Adrenal gland (tissue), 12 donors: Measurements from ENCODE around the gene MROH7. TPM values are rescaled to one million over a fixed set of nuclear protein-coding genes. Genes with fewer than 3 reads are reported as not detected.

ENCODE experiments used
- DNase-seq, 7 donors: peaks; one replicate each; pipeline ENCODE4 v3.0.0-alpha.2; 2019 to 2020
- H3K27ac ChIP-seq, 5 donors: fragments of 200-600 bp; sonication (generic) in 4 of 5; 1 replicate in 3 of 5; 2 replicates in 2 of 5; pipeline versions ENCODE4 v1.5.1 to v1.8.0; 2016 to 2020; ENCODE audit warnings: mild to moderate bottlenecking in 1 of 5
- H3K27me3 ChIP-seq: fragments of 200-600 bp; 2 replicates; pipeline ENCODE4 v1.8.0; 2021
- H3K36me3 ChIP-seq, 2 donors: fragments of 200-600 bp; replicated peaks in 1 of 2; 1 replicate in 1 of 2; 2 replicates in 1 of 2; pipeline versions ENCODE4 v1.5.1 to v1.8.0; 2018 to 2022
- H3K4me1 ChIP-seq, 2 donors: fragments of 200-600 bp; replicated peaks in 1 of 2; 1 replicate in 1 of 2; 2 replicates in 1 of 2; pipeline versions ENCODE4 v1.5.1 to v1.8.0; 2018 to 2021
- H3K4me3 ChIP-seq, 4 donors: fragments of 200-600 bp; sonication (generic) in 3 of 4; one replicate each; pipeline ENCODE4 v1.5.1; 2016 to 2018
- H3K9me3 ChIP-seq, 3 donors: fragments of 200-600 bp; sonication (generic) in 1 of 3; replicated peaks in 1 of 3; 1 replicate in 2 of 3; 2 replicates in 1 of 3; pipeline versions ENCODE4 v1.5.1 to v1.8.0; 2016 to 2021
- CTCF ChIP-seq, 6 experiments: fragments of 450-650 bp in 4 of 6; fragments of 200-600 bp in 2 of 6; sonication (generic) in 1 of 6; IDR thresholded peaks; 1 replicate in 5 of 6; 2 replicates in 1 of 6; pipeline versions ENCODE4 v1.5.1 to v1.8.0; 2016 to 2021; ENCODE audit warnings: antibody characterized with exemption in 6 of 6, mild to moderate bottlenecking in 2 of 6, moderate library complexity in 1 of 6
- POLR2A ChIP-seq, 2 donors: fragments of 450-650 bp; IDR thresholded peaks; one replicate each; pipeline ENCODE4 v1.6.1; 2017; ENCODE audit warnings: antibody characterized with exemption in 2 of 2, mild to moderate bottlenecking in 2 of 2, moderate library complexity in 1 of 2
- WGBS, 4 donors: extraction: QIAGEN DNeasy Blood & Tissue Kit in 2 of 4; methylation state at CpG; one replicate each; pipeline versions ENCODE4 v1.1.5 to v1.1.7; 2013 to 2017; 5-methylcytosine and 5-hydroxymethylcytosine counted together
- intact Hi-C, 2 donors: fragments of 100-400 bp; cut with DNase I; formaldehyde crosslinking; loops; one replicate each; pipeline versions ENCODE4 v1.14.1 to v1.15.0; 2022 to 2023
- polyA plus RNA-seq, 3 donors: library from polyadenylated mRNA; stranded (reverse); fragments of 200-250 nt in 2 of 3; fragments of 350-450 nt in 1 of 3; fragmentation: Illumina TruSeq in 1 of 3; extraction: RNeasy Lipid Tissue Mini Kit (QIAGEN cat#74804) in 1 of 3; gene quantifications; one replicate each; pipeline ENCODE4 v1.2.3, GENCODE V29; 2013 to 2014
- total RNA-seq, 9 donors: library from RNA; depleted of rRNA in 4 of 9; stranded (reverse); fragments of >200 nt in 4 of 9; fragments of 120-200 nt in 1 of 9; fragmentation: NEBNext Ultra II Directional in 1 of 9; extraction: Animal tissue kit (Norgen Biotek cat#: 25700) in 1 of 9; gene quantifications; one replicate each; pipeline versions ENCODE4 v1.1.0 to v1.2.4, GENCODE V29; 2013 to 2023
- donor health status: healthy with polysubstance abuse.
- donor health status: Bipolar disorder and iron deficiency.
- donor health status: DM: yes; HTN: yes; CAD: no.
- donor health status: DM: no; HTN: no; CAD: no.
- donor health status: DM: no; HTN: no; CAD: no.
- donor health status: DM: yes; HTN: yes; CAD: no.

The MROH7 gene
- total and polyA plus RNA-seq, 12 donors = 0.62 to 13.0 (median 2.1) TPM

- no peak for TF ChIP-seq POLR2A (IDR thresholded peaks at IDR 0.05)
- TF ChIP-seq CTCF (IDR thresholded peaks at IDR 0.05) = no peak
- no peaks in the 10 kb centered on the region for H3K9me3 ChIP-seq
- WGBS, 4 donors = 82 to 96% (median 84%) methylated on average over 4 to 10 of the region's 10 CpGs
- no peak overlapping the region for H3K4me3 ChIP-seq
- no peak overlapping the region for H3K27ac ChIP-seq
- intact Hi-C loops = no loop called here
- H3K36me3 ChIP-seq = no peaks in the 10 kb centered on the region
- H3K4me1 ChIP-seq = no peaks in the 10 kb centered on the region
- no peak for DNase-seq
- H3K27me3 ChIP-seq = no peaks in the 10 kb centered on the region
These were observed 39.9 kb upstream of the MROH7 start for GRCh38 chr1:54601730-54602129.

GRCh38 chr1:54602554-54602953, 39.0 kb upstream of the MROH7 start:
- H3K36me3 ChIP-seq = no peaks in the 10 kb centered on the region
- no peak for TF ChIP-seq POLR2A (IDR thresholded peaks at IDR 0.05)
- TF ChIP-seq CTCF (IDR thresholded peaks at IDR 0.05) = no peak
- H3K27me3 ChIP-seq = no peaks in the 10 kb centered on the region
- H3K9me3 ChIP-seq = no peaks in the 10 kb centered on the region
- WGBS, 4 donors = 89 to 94% (median 91%) methylated on average over 17 to 18 of the region's 18 CpGs
- H3K27ac ChIP-seq = no peak overlapping the region
- DNase-seq = no peak
- H3K4me3 ChIP-seq = no peak overlapping the region
- intact Hi-C loops = no loop called here
- no peaks in the 10 kb centered on the region for H3K4me1 ChIP-seq

GRCh38 chr1:54603241-54603640, 38.3 kb upstream of the MROH7 start:
- TF ChIP-seq CTCF (IDR thresholded peaks at IDR 0.05) (no peak), POLR2A (IDR thresholded peaks at IDR 0.05) (no peak)
- Histone ChIP-seq H3K27ac (no peak overlapping the region), H3K36me3 (no peaks in the 10 kb centered on the region), H3K4me1 (no peaks in the 10 kb centered on the region), H3K4me3 (no peak overlapping the region), H3K27me3 (no peaks in the 10 kb centered on the region), H3K9me3 (no peaks in the 10 kb centered on the region)
- intact Hi-C loops = no loop called here
- WGBS, 4 donors = 93 to 96% (median 94%) methylated on average over 4 to 6 of the region's 6 CpGs
- no peak for DNase-seq

- DNase-seq = no peak
- H3K9me3 ChIP-seq = no peaks in the 10 kb centered on the region
- intact Hi-C loops = no loop called here
- no peaks in the 10 kb centered on the region for H3K27me3 ChIP-seq
- 85 to 90% (median 86%) methylated on average over 7 of the region's 7 CpGs for WGBS, 4 donors
- H3K4me1 ChIP-seq = no peaks in the 10 kb centered on the region
- TF ChIP-seq POLR2A (IDR thresholded peaks at IDR 0.05) (no peak), CTCF (IDR thresholded peaks at IDR 0.05) (no peak)
- H3K36me3 ChIP-seq = no peaks in the 10 kb centered on the region
- no peak overlapping the region for H3K27ac ChIP-seq
- H3K4me3 ChIP-seq = no peak overlapping the region
These were observed 37.5 kb upstream of the MROH7 start for GRCh38 chr1:54604051-54604450.
